Stomach (tissue), 4 donors: ENCODE data around the gene AQP12B.

Source experiments
- CTCF ChIP-seq, 7 experiments: fragments of 450-650 bp in 4 of 7; fragments of 200-600 bp in 3 of 7; sonication (generic) in 3 of 7; IDR thresholded peaks; one replicate each; pipeline ENCODE4 v1.5.1; 2016 to 2019; ENCODE audit warnings: antibody characterized with exemption in 7 of 7, control low read depth in 2 of 7, mild to moderate bottlenecking in 1 of 7
- POLR2A ChIP-seq, 4 donors: fragments of 450-650 bp; IDR thresholded peaks; one replicate each; pipeline ENCODE4 v1.6.1; 2016; ENCODE audit warnings: antibody characterized with exemption in 4 of 4, control low read depth in 2 of 4, mild to moderate bottlenecking in 1 of 4, moderate library complexity in 1 of 4
- POLR2AphosphoS5 ChIP-seq, 3 donors: sonication (generic); formaldehyde crosslinking; IDR thresholded peaks; one replicate each; pipeline ENCODE4 v1.6.1; 2016; ENCODE audit warnings: antibody characterized with exemption in 3 of 3

- TF ChIP-seq POLR2A (IDR thresholded peaks at IDR 0.05) = no peak
- TF ChIP-seq CTCF (IDR thresholded peaks at IDR 0.05) = no peak
- TF ChIP-seq POLR2AphosphoS5 (IDR thresholded peaks at IDR 0.05) = no peak
Observed at GRCh38 chr2:240703417-240704341, 21.0 kb upstream of the AQP12B start.
